Epithelial cell of prostate (primary cell): ENCODE data around the gene SERPINB1.
"Not testable (repeated sequence)": the region's sequence is repeated elsewhere in the genome, so short reads cannot be mapped to it uniquely, and the experiment has no call there.

ENCODE experiments used
- DNase-seq: peaks from one replicate; pipeline ENCODE4 v3.0.0-alpha.2; 2011; ENCODE audit warnings: low read depth, low spot score
- H3K27ac ChIP-seq: fragments of 450-650 bp; 2 replicates; pipeline ENCODE4 v1.5.1; 2017; ENCODE audit warnings: mild to moderate bottlenecking

SERPINB1 gene

DNA sequence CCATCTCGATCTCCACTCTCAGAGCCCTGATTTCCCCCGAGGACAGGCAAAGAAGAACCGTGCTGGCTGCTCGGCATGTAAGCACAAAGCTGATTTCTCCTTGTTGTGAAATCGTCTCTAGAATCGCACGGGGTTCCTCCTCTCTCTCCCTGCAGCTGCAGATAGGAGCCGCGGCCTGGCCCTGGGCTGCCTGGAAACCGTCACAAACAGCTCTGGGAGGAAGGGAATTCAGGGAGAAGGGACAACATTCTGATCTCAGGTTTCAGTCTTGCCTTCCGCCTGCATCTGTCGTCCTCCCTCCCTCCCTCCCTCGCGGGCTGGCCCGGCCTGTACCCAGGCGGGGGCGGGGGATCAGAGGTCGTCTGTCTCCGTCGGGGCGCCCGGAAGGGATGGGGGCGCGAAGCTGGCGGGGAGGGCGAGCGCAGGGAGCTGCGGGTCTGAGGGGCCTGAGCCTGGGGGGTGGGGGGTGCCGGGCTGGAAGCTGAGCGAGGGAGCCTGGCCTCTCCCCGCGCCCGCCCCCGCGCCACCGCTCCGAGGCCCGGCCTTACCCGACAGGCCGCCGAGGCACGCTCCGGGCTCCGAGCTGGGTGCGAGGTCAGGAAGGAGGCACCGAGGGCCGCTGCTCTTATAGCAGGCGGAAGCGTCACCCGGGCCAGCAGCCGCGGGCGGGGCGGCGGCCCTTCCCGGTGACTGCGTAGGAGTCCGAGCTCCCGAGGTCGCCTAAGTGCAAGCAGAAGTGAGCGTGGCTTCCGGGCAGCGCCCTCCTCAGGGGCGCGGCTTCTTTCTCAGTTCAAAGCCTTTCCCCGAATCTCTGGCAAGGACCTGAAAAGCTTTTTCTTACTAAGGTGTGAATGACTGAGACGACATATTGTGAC, at the start of gene SERPINB1:
TSS of gene SERPINB1 (minus strand) at position 600 of the 875 bp plus-strand sequence. CDS start 1,277 bp downstream, outside the sequence.
- DNase-seq: no peak

DNA sequence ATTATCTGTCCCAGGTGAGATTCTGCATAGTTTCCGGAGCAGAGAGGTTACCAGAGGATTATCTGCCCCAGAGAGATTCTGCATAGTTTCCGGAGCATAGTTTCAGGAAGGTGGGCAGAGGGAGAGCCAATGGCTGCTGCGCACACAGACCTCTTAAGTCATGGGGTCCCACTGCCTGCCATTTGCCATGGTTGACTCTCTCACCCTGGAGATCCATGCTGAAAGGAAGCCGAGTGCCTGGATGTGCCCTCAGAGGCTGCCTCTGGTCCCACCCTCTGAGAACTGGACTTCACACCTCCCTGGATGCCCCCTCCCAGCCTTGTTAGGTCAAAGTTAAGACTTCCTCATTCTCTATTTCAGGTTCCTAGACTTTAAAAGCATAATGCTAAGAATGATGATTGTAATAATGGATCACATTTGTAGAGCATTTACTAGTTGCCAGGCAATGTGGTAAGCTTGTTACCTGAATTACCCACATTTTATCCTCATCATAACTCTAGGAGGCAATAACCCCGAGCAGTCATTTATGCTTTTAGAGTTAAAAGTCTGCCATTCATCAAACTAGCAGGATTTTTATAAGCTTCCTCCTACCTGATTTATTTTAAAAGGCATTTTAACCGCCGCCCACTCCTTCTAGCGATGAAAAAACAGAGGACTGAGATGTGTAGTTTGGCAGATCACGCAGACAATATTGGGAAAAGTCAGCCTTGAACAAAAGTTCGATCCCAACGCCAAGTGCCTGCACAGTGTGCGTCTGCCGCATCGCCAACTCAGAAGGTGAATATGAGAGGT, 49.5 kb upstream of the SERPINB1 start:
- DNase-seq: no peak
- H3K27ac ChIP-seq: no peak overlapping the region

More for the DNA sequence above, at the start of gene SERPINB1:
- peak within 1 kb of the TSS; percentile 92 for H3K27ac ChIP-seq

DNA sequence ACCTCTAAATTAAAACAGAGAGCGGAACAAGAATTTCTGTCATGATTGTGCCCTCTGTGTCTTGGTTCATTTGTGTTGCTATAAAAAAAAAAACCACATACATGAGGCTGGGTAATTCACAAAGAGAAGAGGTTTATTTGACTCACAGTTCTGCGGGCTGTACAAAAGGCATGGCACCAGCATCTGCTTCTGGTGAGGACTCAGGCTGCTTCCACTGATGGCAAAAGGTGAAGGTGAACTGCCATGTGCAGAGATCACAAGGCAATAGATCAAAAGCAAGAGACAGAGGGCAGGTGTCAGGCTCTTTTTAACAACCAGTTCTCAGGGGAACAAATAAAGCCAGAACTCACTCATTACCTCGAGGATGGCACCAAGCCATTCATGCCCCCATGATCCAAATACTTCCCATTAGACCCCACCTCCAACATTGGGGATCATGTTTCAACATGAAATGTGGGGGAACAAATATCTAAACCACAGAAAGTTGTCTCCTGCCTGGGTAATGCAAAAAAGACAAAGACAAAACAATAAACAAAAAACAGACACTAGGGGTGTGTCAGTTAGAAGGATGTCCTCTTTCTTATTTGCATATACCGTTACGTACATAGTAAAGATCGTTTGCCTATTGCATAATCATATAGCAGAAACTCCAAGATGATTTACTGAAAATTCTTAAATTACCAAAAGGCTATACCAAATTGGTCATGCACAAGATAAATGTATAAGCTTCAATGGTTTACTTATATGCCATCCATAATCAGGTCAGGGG, 44.5 kb upstream of the SERPINB1 start:
- H3K27ac ChIP-seq: no peak overlapping the region
- no peak for DNase-seq

DNA sequence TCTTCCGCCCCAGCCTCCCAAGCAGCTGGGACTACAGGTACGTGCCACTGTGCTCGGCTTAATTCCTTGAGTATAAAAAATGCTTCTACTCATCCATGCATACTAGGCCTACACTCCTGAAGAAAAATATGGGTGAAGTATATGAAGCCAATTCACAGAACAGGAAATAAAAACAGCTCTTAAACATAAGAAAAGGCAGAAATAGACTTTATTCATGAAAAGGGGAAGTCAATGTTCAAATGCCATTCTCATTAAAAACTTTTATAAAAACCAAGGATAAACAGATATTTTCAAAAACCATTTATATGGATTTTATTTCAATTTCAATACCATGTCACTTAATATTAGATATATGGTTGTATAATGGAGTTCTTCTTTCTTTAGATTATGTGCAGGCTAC, 43.1 kb upstream of the SERPINB1 start:
- no peak overlapping the region for H3K27ac ChIP-seq

DNA sequence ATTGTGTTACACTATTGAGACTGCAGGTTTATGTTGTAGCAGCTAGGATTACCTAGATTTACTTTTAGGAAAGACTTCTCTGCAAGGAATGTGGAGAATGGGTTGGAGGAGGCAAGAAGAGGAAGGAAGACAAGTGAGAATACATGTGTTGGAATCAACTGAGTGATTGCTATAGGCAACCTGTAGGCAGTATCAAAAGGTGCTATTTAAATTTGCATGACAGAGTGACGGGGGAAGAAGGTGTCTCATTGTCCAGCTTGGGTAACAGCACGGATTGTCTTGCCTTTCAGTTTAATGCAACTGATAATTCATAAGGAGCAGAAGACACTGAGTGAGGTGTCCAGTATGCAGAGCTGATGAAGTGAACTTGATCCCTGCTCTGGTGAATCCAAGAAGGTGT, 42.0 kb upstream of the SERPINB1 start:
- no peak for DNase-seq
- H3K27ac ChIP-seq: no peak overlapping the region

More for the DNA sequence above, 43.1 kb upstream of the SERPINB1 start:
- DNase-seq: no peak

DNA sequence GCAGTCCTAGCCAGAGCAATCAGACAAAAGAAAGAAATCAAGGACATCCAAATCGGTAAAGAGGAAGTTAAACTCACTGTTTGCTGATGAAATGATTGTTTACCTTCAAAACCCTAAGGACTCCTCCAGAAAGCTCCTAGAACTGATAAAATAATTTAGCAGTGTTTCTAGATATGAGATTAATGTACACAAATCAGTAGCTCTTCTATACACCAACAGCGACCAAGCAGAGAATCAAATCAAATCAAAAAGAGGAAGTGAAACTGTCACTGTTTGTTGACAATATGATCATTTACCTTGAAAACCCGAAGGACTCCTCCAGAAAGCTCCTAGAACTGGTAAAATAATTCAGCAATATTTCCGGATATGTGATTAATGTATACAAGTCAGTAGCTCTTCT, 39.8 kb upstream of the SERPINB1 start:
- H3K27ac ChIP-seq: no peak overlapping the region
- no peak for DNase-seq

DNA sequence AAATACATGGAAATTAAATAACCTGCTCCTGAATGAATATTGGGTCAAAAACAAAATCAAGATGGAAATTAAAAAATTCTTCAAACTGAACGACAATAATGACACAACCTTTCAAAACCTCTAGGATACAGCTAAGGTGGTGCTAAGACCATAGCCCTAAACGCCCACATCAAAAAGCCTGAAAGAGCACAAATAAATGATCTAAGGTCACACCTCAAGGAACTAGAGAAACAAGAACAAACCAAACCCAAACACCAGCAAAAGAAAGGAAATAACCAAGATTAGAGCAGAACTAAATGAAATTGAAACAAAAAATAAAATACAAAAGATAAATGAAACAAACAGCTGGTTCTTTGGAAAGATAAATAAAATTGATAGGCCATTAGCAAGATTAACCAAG, 38.5 kb upstream of the SERPINB1 start:
- not testable (repeated sequence) for H3K27ac ChIP-seq, DNase-seq

DNA sequence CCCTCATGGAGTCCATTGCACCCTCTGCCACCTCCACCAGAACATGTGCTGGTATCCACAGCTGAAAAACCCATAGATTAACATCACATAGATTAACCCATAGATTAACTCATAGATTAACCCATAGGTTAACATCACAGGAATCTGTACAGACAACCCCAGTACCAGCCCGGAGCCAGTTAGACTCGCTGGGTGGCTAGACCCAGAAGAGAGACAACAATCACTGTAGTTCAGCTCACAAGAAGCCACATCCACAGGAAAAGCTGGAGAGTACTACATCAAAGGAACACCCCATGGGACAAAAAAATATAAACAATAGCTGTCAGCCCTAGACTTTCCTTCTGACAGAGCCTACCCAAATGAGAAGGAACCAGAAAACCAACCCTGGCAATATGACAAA, 36.3 kb upstream of the SERPINB1 start:
- DNase-seq: no peak
- H3K27ac ChIP-seq: peak overlapping the region; percentile 90

DNA sequence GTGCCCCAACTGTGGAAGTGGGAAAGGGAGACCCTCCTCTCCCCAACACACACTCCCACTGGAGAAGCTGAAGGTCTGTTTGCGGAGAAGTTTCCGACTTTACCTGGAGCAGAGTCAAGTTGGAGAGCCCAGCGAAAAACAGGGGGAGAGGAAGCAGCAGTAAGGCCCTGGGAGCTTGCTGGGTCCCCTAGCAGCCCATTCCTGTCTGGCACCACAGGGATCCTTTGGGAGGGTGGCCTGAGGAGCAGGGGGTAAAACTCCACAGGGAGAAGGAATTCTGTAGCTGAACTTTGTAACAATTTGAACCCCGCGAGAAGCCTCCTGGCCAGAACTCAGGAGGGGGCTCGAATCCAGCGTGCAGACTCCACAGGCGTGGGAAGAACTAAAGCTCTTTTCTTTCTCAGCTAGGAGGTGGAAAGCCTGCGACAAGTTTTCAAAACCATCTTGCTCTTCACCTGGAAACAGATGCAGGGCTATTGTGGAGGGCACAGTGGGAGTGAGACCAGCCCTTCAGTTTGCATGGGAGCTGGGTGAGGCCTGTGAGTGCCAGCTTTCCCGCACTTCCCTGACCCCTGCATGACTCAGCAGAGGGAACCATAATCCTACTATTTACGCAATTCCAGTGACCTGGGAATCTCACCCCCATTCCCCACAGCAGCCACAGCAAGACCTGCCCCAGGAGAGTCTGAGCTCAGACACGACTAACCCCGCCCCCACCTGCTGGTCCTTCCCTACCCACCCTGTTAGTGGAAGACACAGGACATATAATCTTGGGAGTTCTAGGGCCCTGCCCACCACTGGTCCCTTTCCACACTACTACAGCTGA, 35.6 kb upstream of the SERPINB1 start:
- DNase-seq: peak; percentile 18
- H3K27ac ChIP-seq: peak overlapping the region; percentile 90

DNA sequence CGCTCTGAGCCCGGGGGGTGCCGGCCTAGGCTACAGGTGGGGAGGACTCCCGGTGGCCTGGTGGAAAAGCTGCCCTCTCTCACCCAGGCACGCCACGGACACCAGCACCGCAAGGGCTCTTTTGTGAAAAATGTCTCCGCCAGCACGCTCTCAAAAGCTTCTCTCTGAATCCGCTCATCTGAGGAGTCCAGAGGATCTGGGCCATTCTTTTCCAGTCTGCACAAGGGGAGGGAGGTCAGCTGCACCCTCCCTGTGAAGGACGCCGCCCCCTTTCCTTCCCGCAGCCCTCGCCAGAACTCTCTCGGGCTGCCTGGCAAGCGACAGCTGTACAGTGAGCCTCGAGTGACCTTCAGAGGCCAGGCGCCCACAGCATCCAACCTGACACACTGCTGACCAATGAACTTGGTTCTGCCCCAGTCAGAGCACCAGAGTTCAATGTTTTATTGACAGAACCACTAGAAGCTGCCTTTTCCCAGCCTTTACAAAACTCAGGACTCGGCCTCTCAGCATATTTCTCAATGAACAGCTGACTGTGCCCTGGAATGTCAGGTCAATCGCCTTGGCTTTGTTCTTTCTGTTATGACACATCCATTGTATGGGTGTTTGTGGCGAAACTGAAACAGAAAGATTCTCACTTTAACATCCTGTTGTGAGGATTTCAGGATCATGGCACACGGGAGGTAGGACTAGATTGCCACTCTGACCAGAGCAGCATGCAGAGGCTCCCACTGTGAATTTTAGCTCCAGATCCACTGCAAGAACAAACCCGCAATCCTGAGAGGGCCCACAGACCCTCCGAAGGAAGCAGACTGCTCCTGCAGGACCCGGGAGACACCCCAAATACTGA, 34.8 kb upstream of the SERPINB1 start:
- H3K27ac ChIP-seq: peak overlapping the region; percentile 90
- peak; percentile 68 for DNase-seq

DNA sequence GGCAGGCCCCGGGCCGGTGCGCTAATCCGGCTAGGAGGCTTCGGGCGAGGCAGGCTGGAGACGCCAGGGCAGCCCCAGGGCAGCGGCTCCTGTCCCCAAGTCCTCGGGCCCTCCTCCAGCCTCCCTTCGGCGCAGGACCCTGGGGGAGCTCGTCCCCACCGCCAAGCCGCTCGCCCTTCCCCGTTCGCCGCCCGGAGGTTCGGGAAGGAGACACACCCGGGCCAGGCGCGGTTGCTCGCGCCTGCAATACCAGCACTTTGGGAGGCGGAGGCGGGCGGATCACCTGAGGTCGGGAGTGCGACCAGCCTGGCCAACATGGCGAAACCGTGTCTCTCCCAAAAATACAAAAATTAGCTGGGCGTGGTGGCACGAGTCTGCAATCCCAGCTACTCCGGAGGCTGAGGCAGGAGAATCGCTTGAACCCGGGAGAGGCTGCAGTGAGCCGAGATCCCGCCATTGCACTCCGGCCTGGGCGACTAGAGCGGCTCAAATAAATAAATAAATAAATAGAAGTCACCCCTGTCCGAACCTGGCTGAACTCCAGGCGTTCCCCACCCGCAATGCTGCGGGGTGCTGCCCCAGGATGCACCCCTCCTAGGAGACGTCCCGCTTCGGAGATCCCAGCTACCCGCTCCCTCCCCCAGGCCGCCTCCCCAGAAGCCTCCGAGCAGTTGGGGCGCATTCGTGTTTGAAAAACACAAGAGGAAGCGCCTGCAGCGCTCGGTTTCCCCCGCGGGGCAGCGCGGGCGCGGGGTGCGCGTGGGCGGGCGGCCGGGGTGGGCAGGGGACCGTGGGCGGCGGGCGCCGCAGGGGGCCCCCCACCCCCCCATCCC, 33.9 kb upstream of the SERPINB1 start:
- peak overlapping the region; percentile 90 for H3K27ac ChIP-seq
- DNase-seq: no peak

DNA sequence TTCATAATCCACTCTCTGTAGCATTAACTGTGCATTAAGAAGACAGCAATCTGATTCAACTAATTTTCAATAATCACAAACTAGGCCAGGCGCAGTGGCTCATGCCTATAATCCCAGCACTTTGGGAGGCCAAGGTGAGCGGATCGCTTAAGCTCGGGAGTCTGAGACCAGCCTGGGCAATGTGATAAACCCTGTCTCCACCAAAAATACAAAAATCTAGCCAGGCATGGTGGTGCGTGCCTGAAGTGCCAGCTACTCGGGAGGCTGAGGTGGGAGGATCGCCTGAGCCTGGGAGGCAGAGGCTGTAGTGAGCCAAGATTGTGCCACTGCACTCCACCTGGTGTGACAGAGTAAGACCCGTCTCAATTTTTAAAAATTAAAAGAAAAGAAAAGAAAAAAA, 32.0 kb upstream of the SERPINB1 start:
- H3K27ac ChIP-seq: no peak overlapping the region
- no peak for DNase-seq

DNA sequence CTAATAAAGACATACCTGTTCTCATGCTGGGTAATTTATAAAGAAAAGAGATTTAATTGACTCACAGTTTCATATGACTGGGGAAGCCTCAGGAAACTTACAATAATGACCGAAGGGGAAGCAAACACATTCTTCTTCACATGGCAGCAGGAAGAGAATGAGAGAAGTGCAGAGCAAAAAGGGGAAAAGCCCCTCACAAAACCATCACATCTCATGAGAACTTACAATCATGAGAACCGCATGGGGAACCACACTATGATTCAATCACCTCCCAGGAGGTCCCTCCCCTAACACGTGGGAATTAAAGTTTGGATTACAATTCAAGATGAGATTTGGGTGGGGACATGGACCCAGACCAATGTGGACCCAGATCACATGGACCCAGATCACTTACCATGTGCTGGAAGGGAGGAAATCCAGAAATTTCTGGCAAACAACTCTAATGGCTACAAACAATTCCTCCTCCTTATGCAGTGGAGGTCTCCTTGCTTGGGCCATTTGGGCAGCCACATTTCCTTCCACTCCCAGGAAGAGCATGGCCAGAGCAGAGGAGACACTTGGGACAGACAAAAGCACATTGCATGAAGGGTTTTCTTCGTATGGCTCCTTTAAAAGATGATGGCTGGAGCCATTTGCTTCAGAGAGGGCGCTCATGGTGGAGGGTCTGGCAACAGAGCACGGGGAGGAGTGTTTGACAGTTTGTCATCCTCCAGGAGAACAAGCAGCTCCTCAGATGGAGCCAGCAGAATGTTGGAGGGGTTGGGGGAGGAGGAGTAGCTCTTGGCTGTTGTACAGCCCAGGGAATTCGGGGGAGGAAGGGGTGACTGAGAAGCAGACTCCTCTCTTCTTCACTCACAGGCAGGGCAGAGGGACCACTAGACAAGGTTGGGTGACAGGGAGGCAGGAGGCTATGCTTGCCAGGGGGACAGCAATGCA, 31.0 kb upstream of the SERPINB1 start:
- no peak for DNase-seq
- H3K27ac ChIP-seq: no peak overlapping the region

DNA sequence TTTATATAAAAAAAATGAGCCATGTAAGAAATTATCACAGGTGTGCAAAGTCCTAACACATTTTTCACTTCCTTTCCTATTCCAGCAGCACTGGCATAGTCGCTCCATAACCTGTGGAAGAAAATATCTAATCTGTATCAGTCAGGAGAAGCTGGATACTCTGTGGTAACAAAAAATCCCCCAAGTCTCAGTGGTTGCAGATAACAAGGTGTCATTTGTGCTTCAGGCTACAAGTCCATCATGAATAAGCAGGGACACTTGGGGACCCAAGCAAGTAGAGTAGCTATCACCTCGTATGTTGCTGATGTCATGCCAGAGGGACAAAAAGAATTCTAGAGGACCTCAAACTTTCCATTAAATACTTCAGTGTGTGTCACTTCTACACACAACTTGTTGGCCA, 30.3 kb upstream of the SERPINB1 start:
- no peak for DNase-seq
- no peak overlapping the region for H3K27ac ChIP-seq

DNA sequence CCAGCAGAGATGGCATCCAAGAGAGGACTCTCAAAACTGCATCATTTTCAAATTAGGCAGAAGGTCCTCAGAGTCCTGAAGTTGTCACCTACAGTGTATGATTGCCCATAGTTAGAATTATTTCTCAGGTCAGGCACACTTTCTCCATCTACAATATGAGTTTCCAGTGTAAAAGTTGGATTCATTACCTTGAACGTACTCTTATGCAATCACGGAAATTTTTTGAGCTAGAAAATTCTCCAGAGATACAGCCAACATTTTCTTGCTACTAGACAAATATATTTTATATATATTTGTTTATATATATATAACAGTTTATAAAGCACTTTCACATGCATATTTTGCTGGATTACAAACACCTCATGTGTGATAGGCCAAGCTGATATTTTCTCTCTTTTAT, 29.4 kb upstream of the SERPINB1 start:
- no peak for DNase-seq
- H3K27ac ChIP-seq: no peak overlapping the region

DNA sequence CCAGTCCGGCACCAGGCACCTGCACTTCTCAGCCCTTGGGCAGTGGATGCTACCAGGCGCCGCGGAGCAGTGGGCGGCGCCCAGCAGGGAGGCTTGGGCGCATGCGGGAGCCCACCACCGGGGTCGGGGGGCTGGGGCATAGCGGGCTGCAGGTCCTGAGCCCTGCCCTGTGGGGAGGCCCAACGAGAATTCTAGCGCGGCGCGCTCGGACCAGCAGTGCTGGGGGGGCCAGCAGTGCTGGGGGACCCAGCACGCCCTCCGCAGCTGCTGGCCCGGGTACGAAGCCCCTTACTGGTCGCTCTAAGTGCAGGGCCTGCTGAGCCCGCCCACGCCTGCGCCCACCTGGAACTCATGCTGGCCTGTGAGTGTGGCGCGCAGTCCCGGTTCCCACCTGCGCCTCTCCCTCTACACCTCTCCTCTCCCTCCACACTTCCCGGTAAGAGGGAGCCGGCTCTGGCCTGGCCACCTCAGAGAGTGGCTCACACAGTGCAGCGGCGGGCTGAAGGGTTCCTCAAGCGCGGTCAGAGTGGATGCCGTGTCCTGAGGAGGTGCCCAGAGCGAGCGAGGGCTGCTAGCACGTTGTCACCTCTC, 28.5 kb upstream of the SERPINB1 start:
- DNase-seq: no peak
- no peak overlapping the region for H3K27ac ChIP-seq

DNA sequence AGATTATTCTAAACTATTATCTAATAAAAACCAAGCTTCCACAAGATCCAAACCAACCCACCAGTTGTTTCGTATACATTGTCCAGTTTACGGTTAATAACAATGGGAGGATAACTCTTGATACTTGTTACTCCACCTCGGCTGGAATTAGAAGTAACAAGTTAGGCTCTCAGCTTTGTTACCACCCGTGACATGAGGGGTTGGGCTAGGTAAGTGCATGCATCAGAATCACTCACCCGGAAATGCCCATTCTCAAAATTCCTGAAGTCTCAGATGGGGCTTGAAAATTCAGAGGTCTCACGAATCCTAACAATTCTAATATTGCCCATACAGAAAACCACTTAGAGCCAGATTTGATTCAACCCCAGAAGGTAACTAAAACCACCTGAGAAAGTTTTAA, 27.0 kb upstream of the SERPINB1 start:
- no peak overlapping the region for H3K27ac ChIP-seq
- DNase-seq: no peak
